Measurements from ENCODE around the gene TRRAP. TPM values are rescaled to one million over a fixed set of nuclear protein-coding genes. Genes with fewer than 3 reads are reported as not detected.

The TRRAP gene
- total and polyA plus RNA-seq, 2 of the 4 experiments (the other 2 are of a cell fraction): 12.5 to 18.1 TPM

GRCh38 chr7:98976396-98977185 is 98.3 kb downstream of the TRRAP start:
- no TSS peak for BruUV-seq (replicated peaks)
- CTCF ChIA-PET: no interaction called here
- no peaks in the 10 kb centered on the region for H3K9me3 ChIP-seq (ENCODE audit: control insufficient read depth, insufficient read depth, low read length)
- H3K27ac ChIP-seq (ENCODE audit: insufficient read depth, low read length): no peak overlapping the region
- H3K23ac ChIP-seq (ENCODE audit: low read depth, low read length): no peak overlapping the region
- H3K4ac ChIP-seq (ENCODE audit: low read depth, low read length): no peak overlapping the region
- H3K14ac ChIP-seq (replicated peaks; ENCODE audit: low read depth, low read length): no peak overlapping the region
- H3K4me1 ChIP-seq (ENCODE audit: control insufficient read depth, insufficient read depth, low read length): no peaks in the 10 kb centered on the region
- H3K36me3 ChIP-seq (ENCODE audit: control insufficient read depth, insufficient read depth, low read length): peaks cover 69% of the 10 kb centered on the region
- TF ChIP-seq CTCF (conservative IDR thresholded peaks at IDR 0.05; ENCODE audit: low read depth, low read length): no peak
- TF ChIP-seq BHLHE40 (IDR thresholded peaks at IDR 0.05; ENCODE audit: low read depth, low read length): no peak
- no peak for TF ChIP-seq SMC3 (IDR thresholded peaks at IDR 0.05; ENCODE audit: low read depth, low read length)
- no peak for TF ChIP-seq CEBPB (IDR thresholded peaks at IDR 0.05; ENCODE audit: low read depth, low read length)
- no peak for TF ChIP-seq MXI1 (IDR thresholded peaks at IDR 0.05; ENCODE audit: borderline replicate concordance, low read depth, low read length)
- TF ChIP-seq NFE2L2 (IDR thresholded peaks at IDR 0.05; ENCODE audit: low read depth, low read length): no peak
- TF ChIP-seq ELK1 (IDR thresholded peaks at IDR 0.05; ENCODE audit: borderline replicate concordance, low read depth, low read length): no peak
- no peak for TF ChIP-seq MAZ (IDR thresholded peaks at IDR 0.05; ENCODE audit: borderline replicate concordance, low read depth, low read length)
- TF ChIP-seq RAD21 (IDR thresholded peaks at IDR 0.05; ENCODE audit: low read length): no peak
- no peak for TF ChIP-seq MAFK (IDR thresholded peaks at IDR 0.05; ENCODE audit: low read depth, low read length)
- no peak for TF ChIP-seq FOS (IDR thresholded peaks at IDR 0.05; ENCODE audit: low read depth, low read length)
- no peaks in the 10 kb centered on the region for H3K27me3 ChIP-seq (ENCODE audit: control insufficient read depth, insufficient read depth, low read length)
- H3K9ac ChIP-seq (ENCODE audit: low read depth, low read length): no peak overlapping the region
- H2BK20ac ChIP-seq (ENCODE audit: low read depth, low read length): no peak overlapping the region
- dilution Hi-C loops (cut with HindIII; ENCODE audit: low sequenced_read_pairs, unreplicated experiment) (no loop called here), intact Hi-C loops (cut with micrococcal nuclease) (no loop called here), in situ Hi-C loops (cut with MboI; ENCODE audit: low sequenced_read_pairs) (loop anchor here (5.0 kb wide), 1 partner anchor 44 kb away; no protein-coding TSS in a partner anchor)
- H4K91ac ChIP-seq (ENCODE audit: insufficient read depth, low read depth, low read length): no peak overlapping the region
- POLR2A ChIA-PET (ENCODE audit: unreplicated experiment): no interaction called here
- no peak overlapping the region for H3K4me3 ChIP-seq (ENCODE audit: insufficient read depth, low read depth, low read length)
- H3K18ac ChIP-seq (ENCODE audit: low read depth, low read length): no peak overlapping the region
- ATAC-seq (ENCODE audit: low read depth): no peak
- H2BK120ac ChIP-seq (ENCODE audit: low read depth, low read length): no peak overlapping the region
- no peak overlapping the region for H2BK15ac ChIP-seq (ENCODE audit: low read depth, low read length)
- no peaks in the 10 kb centered on the region; the same call in 1 of the 2 replicates for H4K20me1 ChIP-seq (ENCODE audit: insufficient read depth, low read length)
- no peak for DNase-seq
- H2AFZ ChIP-seq (replicated peaks; ENCODE audit: low read length, poor library complexity): no peak overlapping the region
- H4K5ac ChIP-seq (ENCODE audit: low read depth, low read length): no peak overlapping the region
- no peak overlapping the region for H2AK9ac ChIP-seq (replicated peaks; ENCODE audit: low read depth, low read length, poor library complexity)
- no peak overlapping the region for H3K56ac ChIP-seq (ENCODE audit: extremely low read depth, insufficient read depth, low read length)
- H2AK5ac ChIP-seq (ENCODE audit: low read depth, low read length): no peak overlapping the region
- no peak overlapping the region for H4K8ac ChIP-seq (ENCODE audit: low read depth in 2 of 2, low read length in 2 of 2)
- H3K79me1 ChIP-seq (ENCODE audit: low read depth in 1 of 2, low read length in 2 of 2): no peaks in the 10 kb centered on the region; a peak in 2 of 4 replicates
- WGBS, 2 experiments (ENCODE audit: extremely low coverage in 2 of 2, insufficient read length in 1 of 2): 98% methylated on average over 21 of the region's 30 CpGs; no CpG with 5 or more reads in 1 of the 2 experiments
- H2BK5ac ChIP-seq (ENCODE audit: low read depth, low read length, poor library complexity, severe bottlenecking): no peak overlapping the region
- H3K9me1 ChIP-seq (ENCODE audit: insufficient read depth, low read length): no peaks in the 10 kb centered on the region; the same call in 1 of the 2 replicates
- no peak overlapping the region for H3K4me2 ChIP-seq (ENCODE audit: low read depth, low read length)
